G401 (cell line): ENCODE results near the gene CD320. TPM values are rescaled to one million over a fixed set of nuclear protein-coding genes. Genes with fewer than 3 reads are reported as not detected.
"Not testable (repeated sequence)": the region's sequence is repeated elsewhere in the genome, so short reads cannot be mapped to it uniquely, and the experiment has no call there.

Experiments
- DNase-seq: peaks from one replicate; pipeline ENCODE4 v3.0.0-alpha.2; 2015; ENCODE audit warnings: low spot score
- in situ Hi-C: cut with HindIII; loops from 2 replicates; pipeline ENCODE4 v1.10.0; 2016; ENCODE audit warnings: low sequenced_read_pairs, mixed read lengths
- total RNA-seq: library from RNA; depleted of rRNA; stranded (reverse); fragments of >200 nt; shearing (Covaris generic); gene quantifications from 2 replicates; pipeline ENCODE4 v1.2.3, GENCODE V29; 2014; rRNA removed

Gene CD320
- 141 and 173 TPM in 2 replicates for total RNA-seq

GRCh38 chr19:8307965-8308866 is at the start of gene CD320:
Gene CD320, minus strand, starts transcription at chr19:8308358. Its CDS starts 68 bp downstream, at chr19:8308290.
- in situ Hi-C loops, result no loop called here
- DNase-seq, result peak; percentile 93

DNA sequence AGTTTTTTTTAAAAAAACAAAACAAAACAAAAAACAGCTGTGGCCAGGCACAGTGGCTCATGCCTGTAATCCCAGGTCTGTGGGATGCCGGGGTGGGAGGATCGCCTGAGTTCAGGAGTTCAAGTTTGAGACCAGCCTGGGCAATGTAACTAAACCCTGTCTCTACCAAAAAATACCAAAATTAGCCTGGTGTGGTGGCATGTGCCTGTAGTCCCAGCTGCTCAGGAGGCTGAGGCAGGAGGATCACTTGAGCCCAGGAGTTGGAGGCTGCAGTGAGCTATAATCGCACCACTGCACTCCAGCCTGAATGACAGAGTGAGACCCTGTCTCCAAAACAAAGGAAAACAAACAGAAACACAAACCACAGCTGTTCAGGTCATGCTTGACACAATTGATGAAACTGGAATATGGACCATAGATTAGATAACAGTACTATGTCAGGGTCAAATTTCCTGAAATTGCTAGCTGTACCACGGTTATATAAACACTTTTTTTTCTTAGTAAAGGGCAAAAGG is 48.9 kb upstream of the CD320 start:
- in situ Hi-C loops, result no loop called here
- DNase-seq, result no peak

- in situ Hi-C loops, result no loop called here
Measured at GRCh38 chr19:8355631-8356402, 47.7 kb upstream of the CD320 start.

GRCh38 chr19:8352845-8353244 is 44.7 kb upstream of the CD320 start:
- in situ Hi-C loops, DNase-seq: not testable (repeated sequence)

More at GRCh38 chr19:8355631-8356402, 47.7 kb upstream of the CD320 start:
- no peak for DNase-seq

- DNase-seq, result no peak
- in situ Hi-C loops, result no loop called here
Measured at GRCh38 chr19:8352134-8352827, 44.1 kb upstream of the CD320 start.

DNA sequence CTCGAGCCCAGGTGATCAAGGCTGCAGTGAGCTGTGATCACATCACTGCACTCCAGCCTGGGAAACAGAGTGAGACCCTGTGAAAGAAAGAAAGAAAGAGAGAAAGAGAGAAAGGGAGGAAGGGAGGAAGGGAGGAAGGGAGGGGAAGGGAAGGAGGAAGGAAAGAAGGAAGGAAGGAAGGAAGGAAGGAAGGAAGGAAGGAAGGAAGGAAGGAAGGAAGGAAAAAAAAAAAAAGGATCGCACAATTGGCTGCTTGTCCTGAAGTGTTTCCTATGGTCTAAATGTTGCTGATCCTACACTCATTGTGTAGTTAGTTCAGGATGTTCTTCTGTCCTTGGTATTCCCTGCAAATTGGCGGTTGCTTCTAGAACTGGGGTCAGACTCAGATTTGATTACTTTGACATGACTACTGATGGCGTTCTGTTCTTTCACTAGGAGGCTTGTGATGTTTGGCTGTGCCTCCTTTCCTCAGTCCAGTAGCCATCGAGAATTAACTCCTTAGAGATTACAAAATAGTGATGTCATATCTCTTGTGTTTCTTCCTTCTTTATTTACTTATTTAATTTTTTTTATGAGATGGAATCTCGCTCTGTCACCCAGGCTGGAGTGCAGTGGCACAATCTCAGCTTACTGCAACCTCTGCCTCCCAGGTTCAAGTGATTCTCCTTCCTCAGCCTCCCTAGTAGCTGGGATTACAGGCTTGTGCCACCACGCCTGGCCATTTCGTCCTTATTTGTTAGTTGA is 41.6 kb upstream of the CD320 start:
- in situ Hi-C loops, DNase-seq: not testable (repeated sequence)

GRCh38 chr19:8343483-8343844 is 35.3 kb upstream of the CD320 start:
- DNase-seq, result no peak
- in situ Hi-C loops, result no loop called here

DNA sequence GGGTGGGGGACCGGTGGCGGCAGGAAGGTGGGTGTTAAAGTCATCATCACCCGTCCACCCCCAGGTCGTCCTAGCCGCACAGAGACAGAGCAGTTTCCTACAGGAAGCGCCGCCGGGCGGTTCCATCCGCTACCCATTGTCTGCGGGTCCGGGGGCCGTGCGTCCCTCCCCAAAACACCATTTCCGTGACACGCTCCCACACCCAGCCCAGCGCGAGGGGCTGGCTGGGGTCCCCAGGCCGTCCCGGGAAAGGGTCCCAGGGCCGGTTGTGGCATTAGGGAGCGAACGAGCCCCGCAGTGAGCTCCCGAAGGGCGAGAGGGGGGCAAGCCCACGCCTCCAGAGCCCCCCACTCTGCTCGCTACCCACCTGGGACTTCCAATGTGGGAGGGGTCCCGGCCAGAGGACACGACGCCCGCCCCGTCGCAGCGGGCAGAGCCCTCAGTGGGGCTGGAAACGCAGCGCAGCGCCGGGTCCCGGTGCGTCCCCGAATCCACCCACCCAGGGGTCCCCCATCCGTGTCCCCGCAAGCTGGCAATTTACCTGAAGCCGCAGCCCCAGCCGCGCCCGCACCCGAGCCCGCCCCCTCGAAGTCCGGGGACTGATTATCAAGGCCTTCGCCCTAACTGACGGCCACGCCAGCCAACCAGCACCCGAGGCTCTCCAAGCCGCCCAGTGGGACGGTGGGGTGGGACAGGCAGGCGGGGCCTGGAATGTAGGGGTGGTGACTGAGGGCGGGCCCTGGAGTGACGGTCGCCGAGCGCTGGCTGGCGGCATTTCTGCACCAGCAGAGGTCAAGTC is 34.7 kb upstream of the CD320 start, which contains the start of gene KANK3:
KANK3 (minus strand) TSS at position 579 of the 799 bp plus-strand sequence. CDS start 5,434 bp downstream, outside the sequence.
- in situ Hi-C loops, result no loop called here
- DNase-seq, result peak; percentile 39

GRCh38 chr19:8342316-8342683 is 34.1 kb upstream of the CD320 start:
- in situ Hi-C loops, result no loop called here
- DNase-seq, result no peak

GRCh38 chr19:8341504-8341903 is 33.3 kb upstream of the CD320 start:
- DNase-seq, in situ Hi-C loops: not testable (repeated sequence)

DNA sequence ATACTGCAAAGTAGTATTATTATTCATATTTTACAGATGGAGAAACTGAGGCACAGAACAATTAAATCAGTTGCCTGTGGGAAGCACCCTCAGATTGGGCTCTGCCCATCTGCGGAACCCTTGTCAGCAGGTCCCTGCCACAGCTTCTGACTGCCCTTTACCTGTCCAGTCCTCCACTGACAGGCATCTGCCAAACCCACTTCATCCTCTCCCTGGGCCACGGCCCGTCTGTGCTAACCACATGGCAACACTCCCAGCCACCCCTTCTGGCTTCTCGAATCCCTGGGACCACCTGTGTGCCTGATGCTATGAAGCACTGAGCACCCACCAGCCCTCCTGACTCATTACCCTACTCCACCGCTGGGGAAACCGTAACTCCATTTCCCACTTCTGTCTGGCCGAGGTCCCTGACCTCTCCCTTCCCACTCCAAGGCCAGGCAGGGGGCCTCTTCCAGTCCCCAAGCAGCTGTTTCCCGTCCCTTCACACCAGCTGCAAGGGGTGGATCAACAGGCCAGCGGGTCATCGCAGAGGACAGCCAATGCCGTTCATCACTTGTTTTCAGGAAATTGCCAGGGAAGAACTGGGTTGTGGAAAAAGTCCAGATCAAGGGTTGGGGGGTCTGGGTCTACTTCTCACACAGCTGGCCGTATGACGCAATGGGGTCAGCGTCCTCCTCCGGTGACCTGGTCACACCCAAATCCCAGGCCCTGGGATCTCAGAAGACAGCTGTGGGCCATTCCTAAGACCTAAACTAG is 32.4 kb upstream of the CD320 start:
- DNase-seq, result no peak
- in situ Hi-C loops, result no loop called here

DNA sequence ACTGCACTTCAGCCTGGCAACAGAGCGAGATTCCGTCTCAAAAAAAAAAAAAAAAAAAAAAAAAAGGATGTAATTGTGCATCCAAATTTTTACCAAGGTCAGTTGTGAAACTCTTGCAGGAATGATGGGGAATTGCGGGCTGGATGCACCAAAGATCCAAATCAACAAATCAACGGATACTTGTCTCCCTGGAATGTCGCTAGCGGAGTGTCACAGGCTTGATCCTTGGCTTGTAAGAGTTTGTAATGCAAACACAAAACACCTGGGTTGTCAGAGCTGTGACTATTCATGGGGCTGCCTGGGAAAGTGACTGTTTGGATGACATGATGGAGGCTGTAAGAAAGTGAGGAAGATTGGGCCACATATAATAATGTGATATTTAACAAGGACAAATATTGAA is 30.7 kb upstream of the CD320 start:
- in situ Hi-C loops, result no loop called here

GRCh38 chr19:8337728-8338127 is 29.6 kb upstream of the CD320 start:
- in situ Hi-C loops, result no loop called here
- DNase-seq, result no peak

More for the DNA sequence above, 30.7 kb upstream of the CD320 start:
- DNase-seq, result no peak

- in situ Hi-C loops, result no loop called here
- no peak for DNase-seq
Measured at GRCh38 chr19:8336660-8337059, 28.5 kb upstream of the CD320 start.

- in situ Hi-C loops, result no loop called here
- DNase-seq, result no peak
Measured at GRCh38 chr19:8336072-8336569, 28.0 kb upstream of the CD320 start.

- DNase-seq, result no peak
- in situ Hi-C loops, result no loop called here
Measured at GRCh38 chr19:8335343-8336071, 27.3 kb upstream of the CD320 start.
